Spleen (tissue), 7 donors: ENCODE measurements around the gene UGT2B7.

Experiments used
- POLR2A ChIP-seq, 3 donors: fragments of 450-650 bp; IDR thresholded peaks; one replicate each; pipeline ENCODE4 v1.5.1; 2017; ENCODE audit warnings: antibody characterized with exemption in 3 of 3, mild to moderate bottlenecking in 1 of 3
- POLR2AphosphoS5 ChIP-seq, 3 donors: sonication (generic); formaldehyde crosslinking; IDR thresholded peaks; one replicate each; pipeline ENCODE4 v1.5.1; 2017; ENCODE audit warnings: antibody characterized with exemption in 3 of 3
- TF ChIP-seq, protein P1 (sequence below), 11 experiments: fragments of 200-600 bp in 7 of 11; fragments of 450-650 bp in 4 of 11; sonication (generic) in 4 of 11; IDR thresholded peaks in 8 of 11; conservative IDR thresholded peaks in 3 of 11; 1 replicate in 7 of 11; 2 replicates in 4 of 11; pipeline versions ENCODE4 v1.4.0 to v1.8.0; 2016 to 2021; ENCODE audit warnings: antibody characterized with exemption in 11 of 11, inconsistent platforms in 4 of 11, mild to moderate bottlenecking in 1 of 11
- donor health status: DM: no; HTN: no; CAD: no; lungs with moderate emphysema.
- donor health status: DM: no; HTN: no; CAD: no.
- donor health status: DM: no; HTN: no; CAD: no.

- TF ChIP-seq, protein P1, sequence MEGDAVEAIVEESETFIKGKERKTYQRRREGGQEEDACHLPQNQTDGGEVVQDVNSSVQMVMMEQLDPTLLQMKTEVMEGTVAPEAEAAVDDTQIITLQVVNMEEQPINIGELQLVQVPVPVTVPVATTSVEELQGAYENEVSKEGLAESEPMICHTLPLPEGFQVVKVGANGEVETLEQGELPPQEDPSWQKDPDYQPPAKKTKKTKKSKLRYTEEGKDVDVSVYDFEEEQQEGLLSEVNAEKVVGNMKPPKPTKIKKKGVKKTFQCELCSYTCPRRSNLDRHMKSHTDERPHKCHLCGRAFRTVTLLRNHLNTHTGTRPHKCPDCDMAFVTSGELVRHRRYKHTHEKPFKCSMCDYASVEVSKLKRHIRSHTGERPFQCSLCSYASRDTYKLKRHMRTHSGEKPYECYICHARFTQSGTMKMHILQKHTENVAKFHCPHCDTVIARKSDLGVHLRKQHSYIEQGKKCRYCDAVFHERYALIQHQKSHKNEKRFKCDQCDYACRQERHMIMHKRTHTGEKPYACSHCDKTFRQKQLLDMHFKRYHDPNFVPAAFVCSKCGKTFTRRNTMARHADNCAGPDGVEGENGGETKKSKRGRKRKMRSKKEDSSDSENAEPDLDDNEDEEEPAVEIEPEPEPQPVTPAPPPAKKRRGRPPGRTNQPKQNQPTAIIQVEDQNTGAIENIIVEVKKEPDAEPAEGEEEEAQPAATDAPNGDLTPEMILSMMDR (IDR thresholded peaks at IDR 0.05 in 8 of 11, conservative IDR thresholded peaks at IDR 0.05 in 3 of 11), result no peak
- TF ChIP-seq POLR2AphosphoS5 (IDR thresholded peaks at IDR 0.05) (no peak), POLR2A (IDR thresholded peaks at IDR 0.05) (no peak)
Measured at GRCh38 chr4:69154021-69154420, 57.7 kb downstream of the UGT2B7 start.
